A549 treated with CORT108297 at 1 μM for 4 hours (cell line): ENCODE results near the gene TTC29. TPM values are rescaled to one million over a fixed set of nuclear protein-coding genes. Genes with fewer than 3 reads are reported as not detected.

Experiments used
- total RNA-seq: library from RNA; stranded (reverse); fragments of 200-300 nt; extraction: Qiagen RNA extraction; gene quantifications from 5 replicates; pipeline ENCODE4 v1.2.3, GENCODE V29; 2022

TTC29 gene, protein sequence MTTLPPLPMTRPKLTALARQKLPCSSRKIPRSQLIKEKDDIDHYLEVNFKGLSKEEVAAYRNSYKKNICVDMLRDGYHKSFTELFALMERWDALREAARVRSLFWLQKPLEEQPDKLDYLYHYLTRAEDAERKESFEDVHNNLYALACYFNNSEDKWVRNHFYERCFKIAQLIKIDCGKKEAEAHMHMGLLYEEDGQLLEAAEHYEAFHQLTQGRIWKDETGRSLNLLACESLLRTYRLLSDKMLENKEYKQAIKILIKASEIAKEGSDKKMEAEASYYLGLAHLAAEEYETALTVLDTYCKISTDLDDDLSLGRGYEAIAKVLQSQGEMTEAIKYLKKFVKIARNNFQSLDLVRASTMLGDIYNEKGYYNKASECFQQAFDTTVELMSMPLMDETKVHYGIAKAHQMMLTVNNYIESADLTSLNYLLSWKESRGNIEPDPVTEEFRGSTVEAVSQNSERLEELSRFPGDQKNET
- total RNA-seq = not detected in 5 replicates

DNA sequence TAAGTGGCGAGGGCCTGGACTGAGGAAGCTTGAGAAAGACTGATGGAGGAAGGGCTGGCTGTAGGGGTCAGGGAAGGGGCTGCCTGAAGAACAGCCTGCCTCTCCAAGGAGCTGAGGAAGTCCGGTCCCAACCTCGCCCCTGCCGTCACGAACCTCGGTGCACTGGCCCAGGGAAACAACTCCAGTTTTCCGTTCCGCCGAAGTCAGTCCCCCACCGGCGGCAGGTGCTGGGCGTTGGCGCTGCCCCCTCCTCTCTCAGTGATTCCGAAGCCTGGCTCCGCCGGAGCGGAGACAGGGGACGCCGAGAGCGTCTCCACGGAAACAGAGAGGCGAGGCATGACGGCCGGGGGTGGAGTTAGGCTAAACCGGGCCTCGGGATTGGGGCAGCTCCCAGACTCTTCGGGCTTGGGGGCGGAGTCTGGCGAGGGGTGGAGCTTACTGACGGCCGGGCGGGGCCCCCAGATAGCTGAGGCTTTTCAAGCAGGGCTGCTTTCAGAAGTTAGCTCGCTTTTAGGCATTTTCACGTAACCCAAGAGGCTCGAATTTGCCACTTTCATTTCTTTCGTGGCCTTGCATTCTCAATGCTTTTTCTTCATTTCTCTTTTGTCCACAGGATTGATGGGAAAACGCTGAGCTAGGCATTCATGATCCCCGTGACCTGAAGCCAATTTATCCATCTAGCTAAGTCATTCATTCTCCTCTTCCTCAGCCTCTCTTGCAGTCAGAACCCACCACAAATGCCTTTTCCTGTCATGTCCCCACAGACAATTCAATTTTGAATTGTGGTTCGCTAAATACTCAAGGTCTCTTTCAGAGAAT lies at the start of gene TTC29:
Gene TTC29, minus strand, starts transcription at position 309 of the 819 bp plus-strand sequence. CDS start 5,969 bp downstream, outside the sequence.

